Upper lobe of left lung (tissue), 6 donors: ENCODE measurements around the gene RDH13. TPM values are rescaled to one million over a fixed set of nuclear protein-coding genes. Genes with fewer than 3 reads are reported as not detected.

ENCODE experiments used
- ATAC-seq, 2 donors: fragments of 200-7000 bp; cut with Tn5 transposase; one replicate each; pipeline ENCODE4 v1.9.1; 2022; ENCODE audit warnings: mild to moderate bottlenecking in 2 of 2, moderate library complexity in 2 of 2; ENCODE audit not compliant: low FRiP score in 2 of 2
- DNase-seq, 2 donors: peaks; one replicate each; pipeline ENCODE4 v3.0.0-alpha.2; 2019 to 2020
- H3K27ac ChIP-seq, 4 donors: fragments of 200-600 bp; sonication (generic); one replicate each; pipeline ENCODE4 v1.5.1; 2016 to 2019
- H3K27me3 ChIP-seq, 4 donors: fragments of 200-600 bp; sonication (generic); one replicate each; pipeline ENCODE4 v1.5.1; 2017 to 2019
- H3K36me3 ChIP-seq, 4 donors: fragments of 200-600 bp; sonication (generic); one replicate each; pipeline ENCODE4 v1.5.1; 2016 to 2019
- H3K4me1 ChIP-seq, 4 donors: fragments of 200-600 bp; sonication (generic); one replicate each; pipeline ENCODE4 v1.5.1; 2018 to 2019
- H3K4me3 ChIP-seq, 4 donors: fragments of 200-600 bp; sonication (generic); one replicate each; pipeline ENCODE4 v1.5.1; 2017 to 2019; ENCODE audit warnings: mild to moderate bottlenecking in 2 of 4, moderate library complexity in 1 of 4
- H3K9me3 ChIP-seq, 4 donors: fragments of 200-600 bp; sonication (generic); one replicate each; pipeline ENCODE4 v1.5.1; 2018 to 2019
- CTCF ChIP-seq, 6 experiments: fragments of 450-650 bp in 4 of 6; fragments of 200-600 bp in 2 of 6; sonication (generic) in 2 of 6; IDR thresholded peaks; one replicate each; pipeline ENCODE4 v1.5.1; 2016 to 2019; ENCODE audit warnings: antibody characterized with exemption in 6 of 6
- EP300 ChIP-seq, 4 donors: sonication (generic); formaldehyde crosslinking; IDR thresholded peaks; one replicate each; pipeline ENCODE4 v1.5.1; 2017; ENCODE audit warnings: antibody characterized with exemption in 4 of 4, control low read depth in 2 of 4
- POLR2A ChIP-seq, 4 donors: fragments of 450-650 bp; IDR thresholded peaks; one replicate each; pipeline ENCODE4 v1.5.1; 2016 to 2017; ENCODE audit warnings: antibody characterized with exemption in 4 of 4, mild to moderate bottlenecking in 2 of 4
- POLR2AphosphoS5 ChIP-seq, 2 donors: sonication (generic); formaldehyde crosslinking; IDR thresholded peaks; one replicate each; pipeline ENCODE4 v1.5.1; 2017; ENCODE audit warnings: antibody characterized with exemption in 2 of 2
- WGBS, 2 donors: methylation state at CpG; one replicate each; pipeline ENCODE4 v1.1.5; 2017 to 2018; 5-methylcytosine and 5-hydroxymethylcytosine counted together
- total RNA-seq, 6 donors: library from RNA; depleted of rRNA in 4 of 6; stranded (reverse); fragments of >200 nt in 4 of 6; gene quantifications; one replicate each; pipeline versions ENCODE4 v1.1.0 to v1.2.1, GENCODE V29; 2016 to 2021
- donor health status: DM: no; HTN: no; CAD: no; lungs with moderate emphysema.
- donor health status: DM: no; HTN: yes; CAD: no; lungs with severe emphysema.

RDH13 gene
- total RNA-seq, 6 donors from 2014 or later = 24.0 to 72.3 (median 28.1) TPM

GRCh38 chr19:55075371-55075998 is 12.5 kb upstream of the RDH13 start, which contains the start of gene EPS8L1:
Gene EPS8L1, plus strand, starts transcription at chr19:55075869. Its CDS starts 576 bp downstream, at chr19:55076445.
- H3K9me3 ChIP-seq = no peaks in the 10 kb centered on the region
- TF ChIP-seq POLR2A (IDR thresholded peaks at IDR 0.05) = peak in 1 of 4 donors; percentile 44
- peak; percentile 20 to 51 for TF ChIP-seq POLR2AphosphoS5 (IDR thresholded peaks at IDR 0.05)
- TF ChIP-seq CTCF (IDR thresholded peaks at IDR 0.05) = no peak
- peaks cover 0 to 9% (median 0%) of the 10 kb centered on the region in 4 donors for H3K27me3 ChIP-seq
- peak within 1 kb of the TSS in 3 of 4 donors; percentile 14 to 32 (median 25) for H3K4me3 ChIP-seq
- peak within 1 kb of the TSS; percentile 35 to 52 (median 48) for H3K27ac ChIP-seq
- ATAC-seq = peak; percentile 43 to 89
- WGBS, 2 donors = 29 to 47% methylated on average over 14 to 18 of the region's 18 CpGs
- H3K36me3 ChIP-seq = no peaks in the 10 kb centered on the region
- H3K4me1 ChIP-seq = peaks cover 9 to 24% (median 16%) of the 10 kb centered on the region in 4 donors
- peak; percentile 84 to 87 for DNase-seq

GRCh38 chr19:55071913-55072312 is 9.0 kb upstream of the RDH13 start:
- Histone ChIP-seq H3K4me3 (no peak overlapping the region), H3K27me3 (no peaks in the 10 kb centered on the region), H3K36me3 (no peaks in the 10 kb centered on the region), H3K27ac (no peak overlapping the region), H3K9me3 (no peaks in the 10 kb centered on the region), H3K4me1 (peaks cover 7 to 21% (median 14%) of the 10 kb centered on the region in 4 donors)
- WGBS, 2 donors = 68 to 72% methylated on average over 8 of the region's 8 CpGs
- TF ChIP-seq EP300 (IDR thresholded peaks at IDR 0.05) = no peak
- no peak for DNase-seq
- no peak for ATAC-seq

- Histone ChIP-seq H3K4me3 (no peak overlapping the region), H3K27ac (no peak overlapping the region), H3K9me3 (no peaks in the 10 kb centered on the region), H3K27me3 (no peaks in the 10 kb centered on the region), H3K36me3 (no peaks in the 10 kb centered on the region), H3K4me1 (peaks cover 3 to 18% (median 12%) of the 10 kb centered on the region in 4 donors)
- WGBS, 2 donors = 29 to 63% methylated on average over 8 of the region's 8 CpGs
- TF ChIP-seq POLR2AphosphoS5 (IDR thresholded peaks at IDR 0.05) (no peak), CTCF (IDR thresholded peaks at IDR 0.05) (no peak), EP300 (IDR thresholded peaks at IDR 0.05) (no peak), POLR2A (IDR thresholded peaks at IDR 0.05) (no peak)
- ATAC-seq (peak; percentile 34 to 61), DNase-seq (no peak)
These were observed 8.2 kb upstream of the RDH13 start for GRCh38 chr19:55071129-55071502.

GRCh38 chr19:55070466-55071128 is 7.6 kb upstream of the RDH13 start:
- ATAC-seq (no peak), DNase-seq (no peak)
- Histone ChIP-seq H3K9me3 (no peaks in the 10 kb centered on the region), H3K27ac (no peak overlapping the region), H3K4me3 (no peak overlapping the region), H3K27me3 (no peaks in the 10 kb centered on the region), H3K36me3 (no peaks in the 10 kb centered on the region), H3K4me1 (peaks cover 3 to 18% (median 12%) of the 10 kb centered on the region in 4 donors)
- 72 to 79% methylated on average over 10 of the region's 10 CpGs for WGBS, 2 donors
- no peak for TF ChIP-seq EP300 (IDR thresholded peaks at IDR 0.05)
- no peak for TF ChIP-seq POLR2AphosphoS5 (IDR thresholded peaks at IDR 0.05)

GRCh38 chr19:55069865-55070197 is 6.9 kb upstream of the RDH13 start:
- H3K4me1 ChIP-seq = peaks cover 3 to 14% (median 9%) of the 10 kb centered on the region in 4 donors
- H3K27ac ChIP-seq = peak overlapping the region; percentile 67 to 80 (median 72)
- H3K27me3 ChIP-seq = no peaks in the 10 kb centered on the region
- DNase-seq (no peak), ATAC-seq (no peak)
- no peaks in the 10 kb centered on the region for H3K9me3 ChIP-seq
- peak overlapping the region in 2 of 4 donors; percentile 46 to 47 for H3K4me3 ChIP-seq
- 86 to 94% methylated on average over 2 of the region's 2 CpGs for WGBS, 2 donors
- no peaks in the 10 kb centered on the region for H3K36me3 ChIP-seq
- no peak for TF ChIP-seq EP300 (IDR thresholded peaks at IDR 0.05)
- no peak for TF ChIP-seq POLR2AphosphoS5 (IDR thresholded peaks at IDR 0.05)
- no peak for TF ChIP-seq CTCF (IDR thresholded peaks at IDR 0.05)
- TF ChIP-seq POLR2A (IDR thresholded peaks at IDR 0.05) = no peak
